Progenitor cell of endocrine pancreas (in vitro differentiated cells): ENCODE data around the gene IFNA8. TPM values are rescaled to one million over a fixed set of nuclear protein-coding genes. Genes with fewer than 3 reads are reported as not detected.
"Not testable (repeated sequence)": the region's sequence is repeated elsewhere in the genome, so short reads cannot be mapped to it uniquely, and the experiment has no call there.

Source experiments
- DNase-seq: peaks from one replicate; pipeline ENCODE4 v3.0.0; 2021; ENCODE audit warnings: low spot score; ENCODE audit not compliant: unreplicated experiment
- H3K27ac Mint-ChIP-seq: 2 replicates; pipeline ENCODE4 v1.8.0; 2021; ENCODE audit warnings: mild to moderate bottlenecking, moderate library complexity, mixed read lengths
- H3K27me3 Mint-ChIP-seq: 2 replicates; pipeline ENCODE4 v1.8.0; 2021; ENCODE audit warnings: mixed read lengths
- H3K36me3 Mint-ChIP-seq: 2 replicates; pipeline ENCODE4 v1.8.0; 2022; ENCODE audit warnings: mixed read lengths; ENCODE audit not compliant: insufficient read depth
- H3K4me1 Mint-ChIP-seq: 2 replicates; pipeline ENCODE4 v1.8.0; 2021; ENCODE audit warnings: low read depth, mixed read lengths
- H3K4me3 Mint-ChIP-seq: 2 replicates; pipeline ENCODE4 v1.8.0; 2021; ENCODE audit warnings: low read depth, mild to moderate bottlenecking, moderate library complexity, mixed read lengths
- H3K9me3 Mint-ChIP-seq: 2 replicates; pipeline ENCODE4 v1.8.0; 2021; ENCODE audit warnings: low read depth, mixed read lengths
- long read RNA-seq: library from polyadenylated mRNA; unstranded; transcript quantifications from one replicate; pipeline ENCODE4 v2.0.0, GENCODE V29; 2020
- total RNA-seq: library from RNA; stranded (reverse); gene quantifications from 2 replicates; pipeline ENCODE4 v1.2.1, GENCODE V29; 2021
- TF ChIP-seq, protein P1 (sequence below): fragments of 200-600 bp; sonication (generic); IDR thresholded peaks from one replicate; pipeline ENCODE4 v1.5.0; 2021; ENCODE audit warnings: antibody characterized with exemption, mild to moderate bottlenecking; ENCODE audit not compliant: unreplicated experiment

The IFNA8 gene
- not detected in 2 replicates for total RNA-seq
- long read RNA-seq: 0 reads

GRCh38 chr9:21408817-21409216 lies at the start of gene IFNA8:
Gene IFNA8, plus strand, starts transcription at chr9:21409117. Its CDS starts 60 bp downstream, at chr9:21409177.
- Mint-ChIP-seq H3K9me3 (no peaks in the 10 kb centered on the region), H3K36me3 (no peaks in the 10 kb centered on the region), H3K27me3 (peaks cover 21% of the 10 kb centered on the region), H3K4me1 (no peaks in the 10 kb centered on the region), H3K27ac (no peak within 1 kb of the TSS), H3K4me3 (no peak within 1 kb of the TSS)
- TF ChIP-seq, protein P1, sequence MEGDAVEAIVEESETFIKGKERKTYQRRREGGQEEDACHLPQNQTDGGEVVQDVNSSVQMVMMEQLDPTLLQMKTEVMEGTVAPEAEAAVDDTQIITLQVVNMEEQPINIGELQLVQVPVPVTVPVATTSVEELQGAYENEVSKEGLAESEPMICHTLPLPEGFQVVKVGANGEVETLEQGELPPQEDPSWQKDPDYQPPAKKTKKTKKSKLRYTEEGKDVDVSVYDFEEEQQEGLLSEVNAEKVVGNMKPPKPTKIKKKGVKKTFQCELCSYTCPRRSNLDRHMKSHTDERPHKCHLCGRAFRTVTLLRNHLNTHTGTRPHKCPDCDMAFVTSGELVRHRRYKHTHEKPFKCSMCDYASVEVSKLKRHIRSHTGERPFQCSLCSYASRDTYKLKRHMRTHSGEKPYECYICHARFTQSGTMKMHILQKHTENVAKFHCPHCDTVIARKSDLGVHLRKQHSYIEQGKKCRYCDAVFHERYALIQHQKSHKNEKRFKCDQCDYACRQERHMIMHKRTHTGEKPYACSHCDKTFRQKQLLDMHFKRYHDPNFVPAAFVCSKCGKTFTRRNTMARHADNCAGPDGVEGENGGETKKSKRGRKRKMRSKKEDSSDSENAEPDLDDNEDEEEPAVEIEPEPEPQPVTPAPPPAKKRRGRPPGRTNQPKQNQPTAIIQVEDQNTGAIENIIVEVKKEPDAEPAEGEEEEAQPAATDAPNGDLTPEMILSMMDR: no peak
- DNase-seq: no peak

DNA sequence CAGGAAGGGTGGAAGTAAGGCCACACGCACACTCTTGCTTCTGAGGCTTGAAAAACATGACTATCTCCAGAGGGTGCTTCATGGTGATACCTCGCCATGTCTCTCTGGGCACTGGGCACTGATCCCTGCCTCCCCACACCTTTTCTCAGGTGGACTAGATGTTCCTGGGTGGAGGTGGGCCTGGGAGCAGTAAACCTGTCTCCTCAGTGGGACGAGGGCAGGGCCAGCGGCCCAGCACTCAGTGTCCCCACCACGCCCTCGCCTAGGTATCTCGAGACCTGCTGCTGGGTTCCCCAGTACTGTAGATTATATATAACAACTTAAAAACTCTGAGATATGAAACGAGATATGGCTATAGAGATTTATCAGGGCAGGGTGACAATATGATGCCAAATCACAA lies 46.6 kb upstream of the IFNA8 start:
- Mint-ChIP-seq H3K27ac (no peak overlapping the region), H3K4me1 (peaks cover 6% of the 10 kb centered on the region), H3K27me3 (no peaks in the 10 kb centered on the region), H3K9me3 (no peaks in the 10 kb centered on the region), H3K36me3 (no peaks in the 10 kb centered on the region), H3K4me3 (no peak overlapping the region)
- TF ChIP-seq, protein P1: no peak
- no peak for DNase-seq

GRCh38 chr9:21367169-21367568 lies 41.7 kb upstream of the IFNA8 start:
- not testable (repeated sequence) for DNase-seq, H3K4me3 Mint-ChIP-seq, H3K9me3 Mint-ChIP-seq, H3K4me1 Mint-ChIP-seq, H3K27ac Mint-ChIP-seq, H3K27me3 Mint-ChIP-seq, H3K36me3 Mint-ChIP-seq

DNA sequence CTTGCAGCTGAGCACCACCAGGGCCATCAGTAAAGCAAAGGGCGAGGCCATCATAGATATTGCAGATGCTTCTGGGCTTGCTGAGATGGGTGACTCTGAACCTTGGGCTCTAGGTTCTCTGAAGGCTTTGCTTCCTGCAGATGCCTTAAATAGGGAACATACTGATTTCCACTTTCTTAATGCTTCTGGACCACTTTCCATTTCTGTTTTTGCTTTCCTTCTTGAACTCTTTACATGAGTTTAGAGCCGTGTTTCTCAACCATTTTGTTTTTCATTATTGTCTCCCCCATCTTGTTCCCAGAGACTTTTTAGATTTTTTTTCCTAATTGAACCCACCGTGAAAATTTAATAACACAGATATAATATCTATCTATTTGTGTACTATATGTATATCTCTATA lies 41.0 kb upstream of the IFNA8 start, which contains the start of gene IFNA13:
Gene IFNA13, minus strand, starts transcription at position 101 of the 400 bp plus-strand sequence. Its CDS starts 47 bp downstream, at position 54.
- H3K4me1 Mint-ChIP-seq: peaks cover 1% of the 10 kb centered on the region
- DNase-seq: no peak

DNA sequence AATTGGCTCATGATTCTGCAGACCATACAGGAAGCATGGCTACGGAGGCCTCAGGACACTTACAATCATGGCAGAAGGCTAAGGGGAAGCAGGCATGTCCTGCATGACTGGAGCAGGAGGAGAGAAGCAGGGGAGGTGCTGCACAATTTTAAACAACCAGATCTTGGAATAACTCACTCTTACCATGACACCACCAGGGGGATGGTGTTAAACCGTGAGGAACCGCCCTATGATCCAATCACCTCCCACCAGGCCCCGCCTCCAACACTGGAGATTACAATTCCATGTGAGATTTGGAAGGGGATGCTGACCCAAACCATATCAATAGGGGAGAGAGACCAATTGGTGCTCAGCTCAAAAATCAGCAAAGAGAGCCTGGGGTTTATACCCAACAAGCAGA lies 37.5 kb upstream of the IFNA8 start:
- H3K36me3 Mint-ChIP-seq, H3K4me1 Mint-ChIP-seq, H3K4me3 Mint-ChIP-seq, H3K9me3 Mint-ChIP-seq, H3K27me3 Mint-ChIP-seq, H3K27ac Mint-ChIP-seq, DNase-seq: not testable (repeated sequence)

More for the DNA sequence above, 41.0 kb upstream of the IFNA8 start, which contains the start of gene IFNA13:
- TF ChIP-seq, protein P1: no peak
- no peaks in the 10 kb centered on the region for H3K36me3 Mint-ChIP-seq
- no peaks in the 10 kb centered on the region for H3K9me3 Mint-ChIP-seq
- H3K4me3 Mint-ChIP-seq: no peak within 1 kb of the TSS
- H3K27ac Mint-ChIP-seq: no peak within 1 kb of the TSS
- H3K27me3 Mint-ChIP-seq: no peaks in the 10 kb centered on the region

- Mint-ChIP-seq H3K36me3 (no peaks in the 10 kb centered on the region), H3K27ac (peak overlapping the region; percentile 86), H3K9me3 (no peaks in the 10 kb centered on the region), H3K27me3 (peaks cover 4% of the 10 kb centered on the region), H3K4me1 (peaks cover 20% of the 10 kb centered on the region), H3K4me3 (no peak overlapping the region)
- DNase-seq: no peak
- TF ChIP-seq, protein P1: no peak
Measured at GRCh38 chr9:21381448-21382339, 27.2 kb upstream of the IFNA8 start.
